Kidney capillary endothelial cell (primary cell): ENCODE measurements around the gene PLEKHM2.

ENCODE experiments used
- DNase-seq: peaks from one replicate; pipeline ENCODE4 v3.0.0-alpha.2; 2018; ENCODE audit warnings: low spot score

Gene PLEKHM2

GRCh38 chr1:15758343-15758931 is 74.3 kb downstream of the PLEKHM2 start, which contains the start of gene FBLIM1:
FBLIM1 (plus strand) TSS chr1:15758795; CDS start chr1:15764984, 6,189 bp downstream.
- DNase-seq, result no peak

GRCh38 chr1:15758953-15759661 is 75.0 kb downstream of the PLEKHM2 start:
- no peak for DNase-seq

- DNase-seq, result peak; percentile 68
These were observed 76.5 kb downstream of the PLEKHM2 start for GRCh38 chr1:15760520-15761211.

- DNase-seq, result no peak
These were observed 77.4 kb downstream of the PLEKHM2 start for GRCh38 chr1:15761366-15762128.

GRCh38 chr1:15762546-15762945 is 78.4 kb downstream of the PLEKHM2 start:
- no peak for DNase-seq

- no peak for DNase-seq
These were observed 80.2 kb downstream of the PLEKHM2 start for GRCh38 chr1:15764269-15764764.

GRCh38 chr1:15764890-15765289 is 80.8 kb downstream of the PLEKHM2 start:
- no peak for DNase-seq

GRCh38 chr1:15765495-15766194 is 81.5 kb downstream of the PLEKHM2 start:
- DNase-seq, result no peak

- no peak for DNase-seq
These were observed 83.8 kb downstream of the PLEKHM2 start for GRCh38 chr1:15767941-15768340.

- DNase-seq, result no peak
These were observed 84.3 kb downstream of the PLEKHM2 start for GRCh38 chr1:15768388-15768787.

- DNase-seq, result no peak
These were observed 86.3 kb downstream of the PLEKHM2 start for GRCh38 chr1:15770313-15770962.

GRCh38 chr1:15771836-15772515 is 87.9 kb downstream of the PLEKHM2 start:
- DNase-seq, result no peak

- DNase-seq, result no peak
These were observed 91.6 kb downstream of the PLEKHM2 start for GRCh38 chr1:15775706-15776105.

GRCh38 chr1:15777909-15778707 is 94.0 kb downstream of the PLEKHM2 start:
- no peak for DNase-seq
